ENCODE measurements around the gene MMP12. TPM values are rescaled to one million over a fixed set of nuclear protein-coding genes. Genes with fewer than 3 reads are reported as not detected.

MMP12 gene
- total RNA-seq, 4 donors from 2014 or later, result not detected

DNA sequence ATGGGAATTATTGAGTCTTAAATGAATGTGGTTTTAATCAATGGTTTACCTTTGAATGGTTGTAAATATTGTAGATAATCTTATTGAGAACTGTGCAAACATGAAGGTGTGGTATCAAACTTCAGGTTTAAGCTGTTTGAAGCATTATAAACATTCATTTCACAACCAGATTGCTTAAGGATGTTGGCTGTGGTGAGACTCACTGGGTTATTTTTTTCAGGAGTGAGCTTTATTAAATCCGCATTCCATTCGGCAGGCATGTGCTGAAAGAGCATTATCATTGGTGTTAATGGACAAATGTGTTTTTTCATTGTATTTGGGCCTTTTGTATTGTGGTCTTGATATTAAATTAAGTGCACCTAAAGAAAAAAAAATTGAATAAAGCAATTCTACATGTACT, 41.1 kb downstream of the MMP12 start:
- Histone ChIP-seq H3K36me3 (no peaks in the 10 kb centered on the region), H3K27ac (no peak overlapping the region)
- WGBS, 2 donors (ENCODE audit: low coverage in 1 of 2), result 72 to 73% methylated on average over 2 of the region's 2 CpGs

DNA sequence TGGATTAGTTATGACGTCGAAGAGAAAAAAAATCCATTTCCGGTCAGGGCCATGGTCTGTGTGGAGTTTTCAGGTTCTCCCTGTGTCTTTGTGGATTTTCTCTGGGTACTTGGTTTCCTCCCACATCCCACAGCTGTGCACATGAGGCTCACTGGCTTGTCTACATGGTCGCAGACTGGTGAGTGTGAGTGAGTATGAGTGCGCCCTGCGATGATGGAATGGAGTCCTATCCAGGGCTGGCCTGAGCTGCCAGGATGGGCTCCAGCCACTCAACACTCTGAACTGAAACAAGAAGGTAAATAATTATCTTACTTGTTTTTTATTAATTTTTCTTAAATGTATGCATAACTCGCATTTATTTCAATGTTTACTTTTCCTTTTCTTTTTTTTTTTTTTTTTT, 42.2 kb downstream of the MMP12 start:
- Histone ChIP-seq H3K27me3 (peaks cover 7% of the 10 kb centered on the region), H3K4me1 (no peaks in the 10 kb centered on the region), H3K36me3 (no peaks in the 10 kb centered on the region), H3K9me3 (no peaks in the 10 kb centered on the region), H3K4me3 (no peak overlapping the region), H3K27ac (no peak overlapping the region)
- no peak for ATAC-seq
- TF ChIP-seq, protein P1, sequence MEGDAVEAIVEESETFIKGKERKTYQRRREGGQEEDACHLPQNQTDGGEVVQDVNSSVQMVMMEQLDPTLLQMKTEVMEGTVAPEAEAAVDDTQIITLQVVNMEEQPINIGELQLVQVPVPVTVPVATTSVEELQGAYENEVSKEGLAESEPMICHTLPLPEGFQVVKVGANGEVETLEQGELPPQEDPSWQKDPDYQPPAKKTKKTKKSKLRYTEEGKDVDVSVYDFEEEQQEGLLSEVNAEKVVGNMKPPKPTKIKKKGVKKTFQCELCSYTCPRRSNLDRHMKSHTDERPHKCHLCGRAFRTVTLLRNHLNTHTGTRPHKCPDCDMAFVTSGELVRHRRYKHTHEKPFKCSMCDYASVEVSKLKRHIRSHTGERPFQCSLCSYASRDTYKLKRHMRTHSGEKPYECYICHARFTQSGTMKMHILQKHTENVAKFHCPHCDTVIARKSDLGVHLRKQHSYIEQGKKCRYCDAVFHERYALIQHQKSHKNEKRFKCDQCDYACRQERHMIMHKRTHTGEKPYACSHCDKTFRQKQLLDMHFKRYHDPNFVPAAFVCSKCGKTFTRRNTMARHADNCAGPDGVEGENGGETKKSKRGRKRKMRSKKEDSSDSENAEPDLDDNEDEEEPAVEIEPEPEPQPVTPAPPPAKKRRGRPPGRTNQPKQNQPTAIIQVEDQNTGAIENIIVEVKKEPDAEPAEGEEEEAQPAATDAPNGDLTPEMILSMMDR (IDR thresholded peaks at IDR 0.05), result no peak
- TF ChIP-seq POLR2A (IDR thresholded peaks at IDR 0.05), result no peak
- no peak for TF ChIP-seq POLR2AphosphoS5 (IDR thresholded peaks at IDR 0.05)
- TF ChIP-seq EP300 (IDR thresholded peaks at IDR 0.05), result no peak
- 94 to 96% methylated on average over 4 to 5 of the region's 7 CpGs for WGBS, 2 donors (ENCODE audit: low coverage in 1 of 2)

More for the DNA sequence above, 41.1 kb downstream of the MMP12 start:
- TF ChIP-seq EP300 (IDR thresholded peaks at IDR 0.05) (no peak), POLR2A (IDR thresholded peaks at IDR 0.05) (no peak), POLR2AphosphoS5 (IDR thresholded peaks at IDR 0.05) (no peak)
- TF ChIP-seq, protein P1 (IDR thresholded peaks at IDR 0.05), result no peak
- H3K9me3 ChIP-seq, result no peaks in the 10 kb centered on the region
- H3K4me3 ChIP-seq, result no peak overlapping the region
- no peak for ATAC-seq
- no peaks in the 10 kb centered on the region for H3K4me1 ChIP-seq
- peaks cover 7% of the 10 kb centered on the region for H3K27me3 ChIP-seq

GRCh38 chr11:102831489-102832440, 43.0 kb downstream of the MMP12 start:
- no peak overlapping the region for H3K27ac ChIP-seq
- peaks cover 7% of the 10 kb centered on the region for H3K27me3 ChIP-seq
- H3K9me3 ChIP-seq, result no peaks in the 10 kb centered on the region
- ATAC-seq, result no peak
- H3K4me1 ChIP-seq, result no peaks in the 10 kb centered on the region
- no peak overlapping the region for H3K4me3 ChIP-seq
- H3K36me3 ChIP-seq, result no peaks in the 10 kb centered on the region
- TF ChIP-seq, protein P1 (IDR thresholded peaks at IDR 0.05), result peak in 2 of 4 experiments; percentile 28 to 31
- TF ChIP-seq POLR2AphosphoS5 (IDR thresholded peaks at IDR 0.05) (no peak), POLR2A (IDR thresholded peaks at IDR 0.05) (no peak), EP300 (IDR thresholded peaks at IDR 0.05) (no peak)
- 35 to 49% methylated on average over 31 to 36 of the region's 38 CpGs for WGBS, 2 donors (ENCODE audit: low coverage in 1 of 2)

GRCh38 chr11:102831128-102831488, 43.7 kb downstream of the MMP12 start:
- Histone ChIP-seq H3K27me3 (peaks cover 7% of the 10 kb centered on the region), H3K27ac (no peak overlapping the region), H3K4me1 (no peaks in the 10 kb centered on the region), H3K9me3 (no peaks in the 10 kb centered on the region), H3K36me3 (no peaks in the 10 kb centered on the region), H3K4me3 (no peak overlapping the region)
- WGBS, 2 donors (ENCODE audit: low coverage in 1 of 2), result 54 to 61% methylated on average over 2 of the region's 2 CpGs
- no peak for ATAC-seq
- no peak for TF ChIP-seq POLR2AphosphoS5 (IDR thresholded peaks at IDR 0.05)
- TF ChIP-seq, protein P1 (IDR thresholded peaks at IDR 0.05), result no peak
- no peak for TF ChIP-seq EP300 (IDR thresholded peaks at IDR 0.05)
- TF ChIP-seq POLR2A (IDR thresholded peaks at IDR 0.05), result no peak
